ENCODE measurements around the gene NR2C2. TPM values are rescaled to one million over a fixed set of nuclear protein-coding genes. Genes with fewer than 3 reads are reported as not detected.

The NR2C2 gene
- total and polyA plus RNA-seq, 9 of the 15 experiments (the other 6 are each of a cell fraction or from before 2014, with no cell fraction given), result 6.1 to 33.0 (median 14.6) TPM

DNA sequence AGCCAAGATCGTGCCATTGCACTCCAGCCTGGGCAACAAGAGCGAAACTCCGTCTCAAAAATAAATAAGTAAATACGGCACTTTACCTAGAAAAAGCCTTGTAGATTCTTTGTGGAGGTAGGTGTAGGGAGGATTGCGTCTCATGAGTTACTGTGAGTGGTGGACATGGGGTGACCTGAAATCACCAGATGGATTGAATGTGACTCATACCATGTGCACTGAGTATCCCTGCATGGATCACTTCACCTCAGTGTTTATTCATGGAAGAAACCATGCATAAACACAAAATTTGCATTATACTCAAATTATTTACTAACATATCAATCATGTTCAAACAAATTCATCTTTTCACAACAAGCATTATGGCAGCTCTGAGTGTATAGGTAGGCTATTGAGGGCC lies 61.8 kb downstream of the NR2C2 start:
- no peak overlapping the region for H3K27ac ChIP-seq (ENCODE audit: extremely low read depth, low read depth, low read length)
- in situ Hi-C loops (cut with MboI), result no loop called here
- ATAC-seq, result no peak
- H3K36me3 ChIP-seq (ENCODE audit: control insufficient read depth, insufficient read depth, low read length), result peaks cover 32% of the 10 kb centered on the region; the same call in 2 of the 3 replicates
- no peak for FAIRE-seq
- H3K79me2 ChIP-seq (ENCODE audit: control insufficient read depth, insufficient read depth, low read length), result no peaks in the 10 kb centered on the region
- ChIA-PET POLR2A (no interaction called here), CTCF (ENCODE audit: low intra/inter-chr PET ratio) (no interaction called here)
- H3K9ac ChIP-seq (ENCODE audit: insufficient read depth in 1 of 2, low read depth in 2 of 2, low read length in 2 of 2), result no peak overlapping the region
- H3K4me2 ChIP-seq (ENCODE audit: insufficient read depth, low read length), result no peak overlapping the region
- no peaks in the 10 kb centered on the region for H4K20me1 ChIP-seq (replicated peaks; ENCODE audit: control insufficient read depth, insufficient read depth, low read length)
- H3K4me1 ChIP-seq (replicated peaks in 1 of 2; ENCODE audit: control insufficient read depth in 2 of 2, insufficient read depth in 2 of 2, low read length in 2 of 2), result peaks cover 0 to 15% of the 10 kb centered on the region in 2 experiments; a peak in 4 of 5 replicates
- H3K9me1 ChIP-seq (ENCODE audit: control insufficient read depth, insufficient read depth, low read length), result no peaks in the 10 kb centered on the region
- 97% methylated on average over 5 of the region's 5 CpGs for WGBS (ENCODE audit: insufficient coverage, low coverage, missing lambda C conversion rate)
- no peak for DNase-seq (ENCODE audit: extremely low read depth in 1 of 4, low spot score in 3 of 4)
- no TSS peak for BruUV-seq (replicated peaks)
- no peaks in the 10 kb centered on the region for H3K27me3 ChIP-seq (ENCODE audit: control insufficient read depth in 2 of 2, insufficient read depth in 2 of 2, low read length in 2 of 2)
- no peaks in the 10 kb centered on the region for H3K9me3 ChIP-seq (replicated peaks; ENCODE audit: control insufficient read depth, insufficient read depth, low read depth, low read length)
- intact Hi-C loops (cut with micrococcal nuclease), result no loop called here
- no peak overlapping the region for H3K4me3 ChIP-seq
- H2AFZ ChIP-seq (ENCODE audit: low read depth, low read length), result no peak overlapping the region
- TF ChIP-seq PBX2 (CRISPR knock-in tag; IDR thresholded peaks at IDR 0.05; ENCODE audit: low read depth) (no peak), PBX2 (tag; conservative IDR thresholded peaks at IDR 0.05; ENCODE audit: low read depth) (no peak), ZBTB49 (CRISPR knock-in tag; IDR thresholded peaks at IDR 0.05; ENCODE audit: borderline replicate concordance) (no peak), TOE1 (IDR thresholded peaks at IDR 0.05; ENCODE audit: borderline replicate concordance) (no peak), TOE1 (CRISPR knock-in tag; IDR thresholded peaks at IDR 0.05; ENCODE audit: borderline replicate concordance, low read depth) (no peak), ZNF57 (CRISPR knock-in tag; IDR thresholded peaks at IDR 0.05) (no peak), SIN3A (IDR thresholded peaks at IDR 0.05; ENCODE audit: borderline replicate concordance in 2 of 2, control insufficient read depth in 1 of 2, low read depth in 2 of 2, low read length in 2 of 2) (no peak)
